GM12873 (cell line): Measurements from ENCODE around the gene UNG.

ENCODE experiments used
- TF ChIP-seq, protein P1 (sequence below): IDR thresholded peaks from 2 replicates; pipeline ENCODE4 v1.5.1; 2012; ENCODE audit warnings: low read depth, mild to moderate bottlenecking, moderate library complexity, low read length, control low read depth; ENCODE audit not compliant: insufficient read depth; ENCODE audit errors: missing control alignments

The UNG gene

DNA sequence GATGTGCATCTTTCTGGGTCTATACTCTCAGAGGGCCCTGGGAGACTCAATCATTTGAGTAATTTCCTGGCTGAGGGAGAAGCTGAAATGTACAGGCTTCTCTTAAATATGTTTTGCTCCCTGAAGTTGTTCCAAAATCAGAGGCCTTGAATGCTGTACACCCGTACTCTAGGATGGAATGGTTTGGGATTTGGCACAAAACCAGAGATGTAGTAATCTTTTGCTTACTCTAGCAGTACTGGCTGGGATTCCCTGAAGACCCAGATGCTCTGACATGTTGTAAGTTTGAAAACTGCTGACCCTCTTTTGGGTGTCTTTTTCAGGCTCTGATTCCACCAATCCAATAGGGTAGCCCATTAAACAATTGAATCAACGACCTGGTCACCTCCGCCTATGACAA lies 29.4 kb downstream of the UNG start:
- TF ChIP-seq, protein P1, sequence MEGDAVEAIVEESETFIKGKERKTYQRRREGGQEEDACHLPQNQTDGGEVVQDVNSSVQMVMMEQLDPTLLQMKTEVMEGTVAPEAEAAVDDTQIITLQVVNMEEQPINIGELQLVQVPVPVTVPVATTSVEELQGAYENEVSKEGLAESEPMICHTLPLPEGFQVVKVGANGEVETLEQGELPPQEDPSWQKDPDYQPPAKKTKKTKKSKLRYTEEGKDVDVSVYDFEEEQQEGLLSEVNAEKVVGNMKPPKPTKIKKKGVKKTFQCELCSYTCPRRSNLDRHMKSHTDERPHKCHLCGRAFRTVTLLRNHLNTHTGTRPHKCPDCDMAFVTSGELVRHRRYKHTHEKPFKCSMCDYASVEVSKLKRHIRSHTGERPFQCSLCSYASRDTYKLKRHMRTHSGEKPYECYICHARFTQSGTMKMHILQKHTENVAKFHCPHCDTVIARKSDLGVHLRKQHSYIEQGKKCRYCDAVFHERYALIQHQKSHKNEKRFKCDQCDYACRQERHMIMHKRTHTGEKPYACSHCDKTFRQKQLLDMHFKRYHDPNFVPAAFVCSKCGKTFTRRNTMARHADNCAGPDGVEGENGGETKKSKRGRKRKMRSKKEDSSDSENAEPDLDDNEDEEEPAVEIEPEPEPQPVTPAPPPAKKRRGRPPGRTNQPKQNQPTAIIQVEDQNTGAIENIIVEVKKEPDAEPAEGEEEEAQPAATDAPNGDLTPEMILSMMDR = no peak

DNA sequence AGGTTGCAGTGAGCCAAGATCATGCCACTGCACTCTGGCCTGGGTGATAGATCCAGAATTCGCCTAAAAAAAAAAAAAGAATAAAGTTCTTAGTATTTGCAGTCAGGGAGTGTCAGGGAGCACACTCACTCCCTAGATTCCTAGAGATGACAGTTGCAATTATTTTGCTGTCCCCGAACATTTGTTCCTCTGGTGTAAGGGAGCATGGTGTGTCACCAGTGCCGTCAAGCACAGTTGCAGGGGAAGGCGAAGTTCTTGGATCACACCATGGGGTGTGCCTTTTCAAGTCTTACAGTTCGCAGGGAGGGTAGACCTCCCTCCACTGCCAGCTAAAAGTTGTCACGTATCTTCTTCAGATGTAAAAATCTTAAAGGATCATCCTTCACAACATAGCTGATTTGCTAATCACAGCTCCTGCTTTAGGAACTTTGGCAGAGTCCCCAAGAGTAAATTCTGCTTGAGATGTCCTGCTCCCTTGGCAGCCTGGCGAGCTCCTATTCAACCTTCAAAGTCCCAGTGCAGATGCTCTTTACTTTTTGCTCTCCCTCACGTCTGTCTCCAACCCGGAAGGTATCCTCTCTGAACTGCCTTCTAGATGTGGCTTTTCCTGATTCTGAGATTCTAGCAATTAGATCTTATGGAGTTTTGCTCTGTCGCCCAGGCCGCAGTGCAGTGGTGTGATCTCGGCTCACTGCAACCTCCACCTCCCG lies 30.3 kb downstream of the UNG start:
- TF ChIP-seq, protein P1 = no peak

DNA sequence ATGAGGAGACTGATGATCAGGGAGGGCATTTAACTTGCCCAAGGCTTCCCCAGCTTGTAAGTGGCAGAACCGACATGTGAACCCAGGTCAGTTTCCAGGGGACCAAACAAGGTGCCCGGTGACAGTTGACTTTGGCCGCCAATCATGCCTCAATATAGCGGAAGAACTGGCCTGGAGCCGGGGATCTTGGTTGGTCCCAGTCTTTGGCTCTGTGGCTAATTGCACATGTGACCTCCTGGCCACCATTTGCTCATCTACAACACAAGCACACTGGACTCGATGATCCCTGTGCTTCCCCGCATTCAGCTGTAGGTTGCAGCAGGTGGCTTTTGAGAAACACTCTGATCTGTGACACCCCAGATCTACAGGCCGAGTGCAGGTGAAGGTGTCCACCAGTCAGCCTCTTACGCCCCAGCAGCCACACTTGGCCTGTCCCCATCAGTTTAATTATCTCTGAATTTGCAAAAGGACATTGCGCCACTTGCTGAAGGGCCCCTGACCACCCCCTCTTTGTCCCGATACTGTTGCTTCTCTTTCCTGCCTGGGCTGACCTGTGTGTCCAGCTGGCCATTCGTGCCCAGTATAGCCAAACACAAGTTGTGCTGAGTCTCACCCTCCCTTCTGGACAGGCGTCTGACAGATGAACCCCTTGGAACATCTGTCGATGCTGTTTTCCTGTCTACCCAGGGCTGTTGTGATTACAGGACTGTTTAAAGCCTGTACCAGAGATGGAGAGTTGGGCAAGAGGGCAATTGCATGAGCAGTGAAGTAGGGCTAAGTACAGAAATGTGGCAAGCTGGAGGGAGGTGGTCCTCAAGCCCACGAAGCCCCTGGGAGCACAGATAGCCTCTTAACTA lies 33.1 kb downstream of the UNG start:
- TF ChIP-seq, protein P1 = no peak

DNA sequence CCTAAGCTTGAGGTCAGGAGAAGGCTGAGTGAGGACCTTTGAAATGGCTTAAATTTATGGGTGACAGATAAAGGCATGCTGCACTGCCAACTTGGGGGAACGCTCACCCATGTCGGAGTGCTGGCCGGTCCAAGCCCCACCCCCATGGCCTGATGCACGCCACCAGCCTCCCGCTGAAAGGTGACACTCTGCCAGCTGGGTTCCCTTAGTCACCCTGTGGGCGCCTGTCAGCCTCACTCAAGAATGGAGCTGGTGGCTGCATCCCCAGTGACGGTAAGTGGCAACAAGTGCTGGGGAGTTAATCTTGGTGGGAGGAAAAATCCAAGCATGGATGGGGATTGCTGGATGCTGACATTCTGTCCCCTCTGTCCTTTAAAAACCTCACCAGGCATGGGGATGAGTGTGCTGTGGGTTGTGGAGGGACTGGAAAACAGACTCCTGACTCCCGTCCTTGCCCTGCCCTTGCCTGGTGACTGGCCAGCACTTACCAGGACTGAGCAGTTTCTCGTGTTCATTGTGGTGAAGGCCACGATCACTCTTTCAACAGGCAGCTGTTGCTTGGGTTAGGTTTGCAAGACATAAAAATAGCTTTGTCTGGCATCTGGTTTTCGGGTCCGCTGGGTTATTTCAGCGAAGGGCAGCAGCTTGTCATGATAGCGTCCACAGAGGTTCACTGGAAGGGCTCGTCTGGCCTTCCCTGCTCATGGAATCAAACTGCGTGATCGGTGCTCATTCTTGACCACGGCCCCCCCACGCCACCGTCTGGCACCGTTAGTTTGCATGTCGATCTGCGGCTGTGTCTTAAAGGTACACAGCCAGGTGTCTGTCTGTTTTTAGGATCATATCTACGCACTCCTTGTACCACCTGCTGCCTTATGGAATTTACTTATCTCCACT lies 34.0 kb downstream of the UNG start:
- TF ChIP-seq, protein P1 = no peak

DNA sequence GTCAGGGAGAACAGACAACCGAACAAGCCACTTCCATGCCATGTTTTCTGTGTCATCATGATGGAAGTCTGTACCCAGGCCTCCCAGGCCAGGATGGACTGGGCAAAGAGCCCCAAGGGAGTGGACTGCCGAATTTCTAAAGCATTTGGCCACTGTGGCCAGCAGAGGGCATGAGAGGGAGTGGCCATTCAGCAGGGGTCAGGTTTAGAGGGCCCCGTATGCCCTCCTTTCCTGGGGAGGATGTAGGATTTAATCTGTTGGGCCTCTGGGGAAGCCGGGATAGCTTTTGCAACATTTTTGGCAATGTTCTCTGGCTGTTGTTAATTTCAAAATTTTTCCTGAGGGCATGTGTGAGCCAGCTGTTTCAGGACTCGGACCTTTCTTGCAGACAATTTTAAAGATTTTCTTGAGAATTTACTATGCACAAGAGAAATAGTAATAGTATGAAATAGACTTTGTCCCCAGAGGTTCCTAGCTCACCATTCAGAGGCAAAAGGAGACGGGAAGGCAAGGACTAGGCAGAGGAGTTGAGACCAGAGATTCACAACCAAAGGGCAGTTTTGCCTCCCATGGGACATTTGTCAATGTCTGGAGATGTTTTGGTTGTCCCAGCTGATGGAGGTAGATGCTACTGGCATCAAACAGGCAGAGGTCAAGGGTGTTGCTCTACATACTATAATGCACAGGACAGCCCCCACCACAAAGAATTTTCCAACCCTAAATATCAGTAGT lies 37.0 kb downstream of the UNG start:
- TF ChIP-seq, protein P1 = peak; percentile 51

DNA sequence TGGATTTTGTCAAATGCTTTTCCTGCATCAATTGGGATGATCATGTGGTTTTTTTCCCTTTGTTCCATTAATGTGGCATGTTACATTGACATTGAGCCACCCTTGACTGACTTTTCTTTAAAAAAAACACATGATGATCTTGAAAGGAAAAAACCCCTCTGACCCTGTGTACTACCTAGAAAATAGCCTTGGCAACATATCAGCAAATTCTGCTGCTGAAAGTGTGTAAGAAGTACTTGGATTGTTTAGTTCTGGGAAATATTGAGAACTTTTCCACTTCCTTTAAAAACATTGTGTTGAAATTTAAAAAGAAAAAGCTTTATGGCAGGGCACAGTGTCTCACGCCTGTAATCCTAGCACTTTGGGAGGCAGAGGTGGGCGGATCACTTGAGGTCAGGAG lies 39.7 kb downstream of the UNG start:
- TF ChIP-seq, protein P1 = no peak
